Smooth muscle cell (in vitro differentiated cells): ENCODE measurements around the gene DPF3. TPM values are rescaled to one million over a fixed set of nuclear protein-coding genes. Genes with fewer than 3 reads are reported as not detected.

Experiments
- DNase-seq: peaks from one replicate; lab custom pipeline; 2025; ENCODE audit not compliant: unreplicated experiment; lab: John Stamatoyannopoulos, UW
- H2AFZ ChIP-seq: fragments of 200-600 bp; sonication (generic); 2 replicates; pipeline ENCODE4 v1.6.0; 2016; ENCODE audit warnings: antibody characterized with exemption, low read depth, mild to moderate bottlenecking
- H3F3A ChIP-seq: fragments of 200-600 bp; sonication (generic); 2 replicates; pipeline ENCODE4 v1.6.0; 2017; ENCODE audit warnings: antibody characterized with exemption, low read depth
- H3K27ac ChIP-seq: fragments of 200-600 bp; sonication (generic); 2 replicates; pipeline ENCODE4 v1.5.1; 2016; ENCODE audit warnings: low read depth, mild to moderate bottlenecking
- H3K27me3 ChIP-seq: fragments of 200-600 bp; sonication (generic); 2 replicates; pipeline ENCODE4 v1.6.1; 2016; ENCODE audit warnings: low read depth, mild to moderate bottlenecking
- H3K36me3 ChIP-seq: fragments of 200-600 bp; sonication (generic); 2 replicates; pipeline ENCODE4 v1.5.1; 2016; ENCODE audit warnings: low read depth
- H3K4me1 ChIP-seq: fragments of 200-600 bp; sonication (generic); 2 replicates; pipeline ENCODE4 v1.5.1; 2016; ENCODE audit warnings: low read depth
- H3K4me2 ChIP-seq: fragments of 200-600 bp; sonication (generic); 2 replicates; pipeline ENCODE4 v1.6.0; 2016; ENCODE audit warnings: mild to moderate bottlenecking
- H3K4me3 ChIP-seq: fragments of 200-600 bp; sonication (generic); 2 replicates; pipeline ENCODE4 v1.5.1; 2016; ENCODE audit warnings: mild to moderate bottlenecking
- H3K79me2 ChIP-seq: fragments of 200-600 bp; sonication (generic); 2 replicates; pipeline ENCODE4 v1.6.0; 2016; ENCODE audit warnings: low read depth, mild to moderate bottlenecking
- H3K9ac ChIP-seq: fragments of 200-600 bp; sonication (generic); 2 replicates; pipeline ENCODE4 v1.6.0; 2016; ENCODE audit warnings: low read depth
- H3K9me3 ChIP-seq: fragments of 200-600 bp; sonication (generic); replicated peaks from 2 replicates; pipeline ENCODE4 v1.5.1; 2016; ENCODE audit warnings: low read depth
- H4K20me1 ChIP-seq: fragments of 200-600 bp; sonication (generic); 2 replicates; pipeline ENCODE4 v1.6.0; 2016; ENCODE audit warnings: low read depth
- WGBS: methylation state at CpG from one replicate; pipeline ENCODE4 v1.1.7; 2016; ENCODE audit warnings: low lambda C conversion rate; 5-methylcytosine and 5-hydroxymethylcytosine counted together
- polyA plus RNA-seq: library from polyadenylated mRNA; unstranded; fragments of >200 nt; fragmentation: Nextera tagmentation; extraction: Ambion mirVana; gene quantifications from 2 replicates; pipeline ENCODE4 v1.2.1, GENCODE V29; 2016
- total RNA-seq: library from RNA; depleted of rRNA; stranded (reverse); fragments of >200 nt; gene quantifications from 2 replicates; pipeline ENCODE4 v1.2.3, GENCODE V29; 2014
- TF ChIP-seq, protein P1 (sequence below): fragments of 200-600 bp; sonication (generic); IDR thresholded peaks from 2 replicates; pipeline ENCODE4 v1.5.1; 2017; ENCODE audit warnings: borderline replicate concordance, mild to moderate bottlenecking, antibody characterized with exemption; ENCODE audit not compliant: insufficient read depth, poor library complexity, severe bottlenecking

DPF3 gene
- total and polyA plus RNA-seq, 2 experiments from 2014 or later, result 4.9 to 12.6 TPM

- H4K20me1 ChIP-seq, result peaks cover 12% of the 10 kb centered on the region
- WGBS, result 74% methylated on average over 8 of the region's 8 CpGs
- TF ChIP-seq, protein P1, sequence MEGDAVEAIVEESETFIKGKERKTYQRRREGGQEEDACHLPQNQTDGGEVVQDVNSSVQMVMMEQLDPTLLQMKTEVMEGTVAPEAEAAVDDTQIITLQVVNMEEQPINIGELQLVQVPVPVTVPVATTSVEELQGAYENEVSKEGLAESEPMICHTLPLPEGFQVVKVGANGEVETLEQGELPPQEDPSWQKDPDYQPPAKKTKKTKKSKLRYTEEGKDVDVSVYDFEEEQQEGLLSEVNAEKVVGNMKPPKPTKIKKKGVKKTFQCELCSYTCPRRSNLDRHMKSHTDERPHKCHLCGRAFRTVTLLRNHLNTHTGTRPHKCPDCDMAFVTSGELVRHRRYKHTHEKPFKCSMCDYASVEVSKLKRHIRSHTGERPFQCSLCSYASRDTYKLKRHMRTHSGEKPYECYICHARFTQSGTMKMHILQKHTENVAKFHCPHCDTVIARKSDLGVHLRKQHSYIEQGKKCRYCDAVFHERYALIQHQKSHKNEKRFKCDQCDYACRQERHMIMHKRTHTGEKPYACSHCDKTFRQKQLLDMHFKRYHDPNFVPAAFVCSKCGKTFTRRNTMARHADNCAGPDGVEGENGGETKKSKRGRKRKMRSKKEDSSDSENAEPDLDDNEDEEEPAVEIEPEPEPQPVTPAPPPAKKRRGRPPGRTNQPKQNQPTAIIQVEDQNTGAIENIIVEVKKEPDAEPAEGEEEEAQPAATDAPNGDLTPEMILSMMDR, result no peak
- no peaks in the 10 kb centered on the region for H3K36me3 ChIP-seq
- H3K9ac ChIP-seq, result no peak overlapping the region
- no peak overlapping the region for H3K4me2 ChIP-seq
- no peaks in the 10 kb centered on the region for H3K4me1 ChIP-seq
- H3K27ac ChIP-seq, result no peak overlapping the region
- no peaks in the 10 kb centered on the region for H3K79me2 ChIP-seq
- no peaks in the 10 kb centered on the region for H3K27me3 ChIP-seq
- H3K4me3 ChIP-seq, result no peak overlapping the region
- DNase-seq, result no peak
- H3K9me3 ChIP-seq, result no peaks in the 10 kb centered on the region
- H2AFZ ChIP-seq, result no peak overlapping the region
- no peaks in the 10 kb centered on the region for H3F3A ChIP-seq
Measured at GRCh38 chr14:72869407-72870329, 24.2 kb downstream of the DPF3 start.

DNA sequence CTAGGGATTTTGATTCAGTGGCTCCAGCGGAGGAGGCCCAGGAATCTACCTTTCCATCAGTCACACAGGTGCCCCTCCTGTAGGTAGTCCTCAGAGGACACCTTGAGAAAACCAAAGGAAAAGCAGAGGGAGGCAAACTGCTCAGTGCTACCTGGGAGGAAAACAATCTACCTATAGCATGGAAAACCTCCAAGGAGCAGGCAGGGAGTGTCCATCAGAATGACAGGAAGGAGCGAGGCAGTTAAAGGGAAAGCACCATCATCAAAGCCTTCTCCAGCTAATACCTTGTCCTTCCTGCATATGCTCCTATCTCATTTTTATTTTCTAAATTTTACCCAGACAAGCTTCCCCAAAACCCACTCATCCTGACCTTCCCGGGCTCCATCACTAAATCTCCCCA lies 25.4 kb downstream of the DPF3 start:
- Histone ChIP-seq H3K27me3 (no peaks in the 10 kb centered on the region), H3K36me3 (no peaks in the 10 kb centered on the region), H3K4me1 (no peaks in the 10 kb centered on the region), H3K79me2 (no peaks in the 10 kb centered on the region), H4K20me1 (peaks cover 19% of the 10 kb centered on the region), H3K27ac (no peak overlapping the region), H2AFZ (no peak overlapping the region), H3K9me3 (no peaks in the 10 kb centered on the region), H3K4me2 (no peak overlapping the region), H3K4me3 (no peak overlapping the region), H3K9ac (no peak overlapping the region), H3F3A (no peaks in the 10 kb centered on the region)
- no peak for DNase-seq
- 90% methylated on average over 3 of the region's 3 CpGs for whole genome bisulfite sequencing
- TF ChIP-seq, protein P1, result no peak

- Histone ChIP-seq H3K79me2 (no peaks in the 10 kb centered on the region), H3K4me3 (no peak overlapping the region), H3K27me3 (no peaks in the 10 kb centered on the region), H3K9ac (no peak overlapping the region), H3K4me1 (no peaks in the 10 kb centered on the region), H3K9me3 (no peaks in the 10 kb centered on the region), H3K36me3 (no peaks in the 10 kb centered on the region), H3K27ac (no peak overlapping the region), H3K4me2 (no peak overlapping the region), H3F3A (no peaks in the 10 kb centered on the region), H2AFZ (no peak overlapping the region), H4K20me1 (peaks cover 15% of the 10 kb centered on the region)
- no peak for DNase-seq
- WGBS, result 82% methylated on average over 6 of the region's 6 CpGs
- TF ChIP-seq, protein P1, result no peak
Measured at GRCh38 chr14:72864712-72865365, 29.1 kb downstream of the DPF3 start.
